H1 (cell line): ENCODE data around the gene TAT. TPM values are rescaled to one million over a fixed set of nuclear protein-coding genes. Genes with fewer than 3 reads are reported as not detected.

Experiments used
- CTCF ChIA-PET: fragments of 300-600 bp; sonication (Branson Sonifier 250); formaldehyde crosslinking; loops from one replicate; lab custom pipeline; 2021; ENCODE audit not compliant: partially characterized antibody; lab: Charles Lee
- POLR2A ChIA-PET: fragments of 300-600 bp; sonication (Branson Sonifier 250); formaldehyde crosslinking; loops from one replicate; lab custom pipeline; 2021; ENCODE audit warnings: inconsistent platforms; ENCODE audit not compliant: partially characterized antibody; lab: Charles Lee
- DNase-seq, 2 experiments: peaks; one replicate each; pipeline versions ENCODE4 v3.0.0 to v3.0.0-alpha.2; 2010 to 2022; ENCODE audit warnings: low spot score in 2 of 2, low read depth in 1 of 2, mixed read lengths in 1 of 2
- FAIRE-seq: peaks from 2 replicates; lab custom pipeline; 2011; peaks lifted over from hg19 to GRCh38; lab: Jason Lieb, UNC
- H2AFZ ChIP-seq: 2 replicates; pipeline ENCODE4 v1.8.1; 2012; ENCODE audit warnings: low read length, inconsistent platforms
- H2AK5ac ChIP-seq: 2 replicates; pipeline ENCODE4 v1.6.1; 2013; ENCODE audit warnings: low read depth, low read length
- H2BK120ac ChIP-seq: replicated peaks from 2 replicates; pipeline ENCODE3; 2013; ENCODE audit warnings: low read depth, low read length, inconsistent platforms
- H2BK12ac ChIP-seq: 2 replicates; pipeline ENCODE4 v1.6.1; 2013; ENCODE audit warnings: low read depth, low read length
- H2BK15ac ChIP-seq: 2 replicates; pipeline ENCODE4 v1.6.1; 2013; ENCODE audit warnings: low read length
- H2BK20ac ChIP-seq: 2 replicates; pipeline ENCODE4 v1.6.1; 2013; ENCODE audit warnings: low read length
- H2BK5ac ChIP-seq: 2 replicates; pipeline ENCODE4 v1.6.1; 2013; ENCODE audit warnings: low read depth, low read length
- H3K14ac ChIP-seq: 2 replicates; pipeline ENCODE4 v1.6.1; 2013; ENCODE audit warnings: inconsistent platforms; ENCODE audit not compliant: insufficient read length
- H3K18ac ChIP-seq: 2 replicates; pipeline ENCODE4 v1.6.1; 2013; ENCODE audit warnings: low read length; ENCODE audit errors: extremely low read depth
- H3K23ac ChIP-seq: 2 replicates; pipeline ENCODE4 v1.6.1; 2013; ENCODE audit warnings: inconsistent platforms; ENCODE audit not compliant: insufficient read length
- H3K23me2 ChIP-seq: 2 replicates; pipeline ENCODE4 v1.6.1; 2013; ENCODE audit warnings: low read depth, low read length
- H3K27ac ChIP-seq: 2 replicates; pipeline ENCODE4 v1.6.1; 2011; ENCODE audit warnings: low read depth, low read length, inconsistent platforms
- H3K27me3 ChIP-seq, 4 experiments: replicated peaks in 1 of 4; 1 replicate in 1 of 4; 2 replicates in 3 of 4; pipeline versions ENCODE4 v1.6.1 to v1.8.1; 2011 to 2013; ENCODE audit warnings: low read length in 3 of 4, mild to moderate bottlenecking in 3 of 4, inconsistent platforms in 2 of 4, mixed read lengths in 2 of 4, moderate library complexity in 1 of 4; ENCODE audit not compliant: control insufficient read depth in 3 of 4, insufficient read depth in 3 of 4; ENCODE audit errors: extremely low read depth in 1 of 4
- H3K36me3 ChIP-seq, 4 experiments: 2 replicates each; pipeline versions ENCODE4 v1.6.1 to v1.8.1; 2011 to 2013; ENCODE audit warnings: mild to moderate bottlenecking in 4 of 4, low read length in 3 of 4, moderate library complexity in 2 of 4, control low read depth in 1 of 4, inconsistent platforms in 1 of 4; ENCODE audit not compliant: insufficient read depth in 4 of 4, control insufficient read depth in 2 of 4
- H3K4ac ChIP-seq: replicated peaks from 2 replicates; pipeline ENCODE3; 2013; ENCODE audit warnings: low read length, low read depth, mixed read lengths, inconsistent platforms; ENCODE audit not compliant: insufficient read length
- H3K4me1 ChIP-seq, 4 experiments: replicated peaks in 1 of 4; 1 replicate in 1 of 4; 2 replicates in 3 of 4; pipeline versions ENCODE4 v1.6.1 to v1.8.1; 2011 to 2013; ENCODE audit warnings: low read length in 3 of 4, inconsistent platforms in 2 of 4, mixed read lengths in 1 of 4; ENCODE audit not compliant: insufficient read depth in 4 of 4, control insufficient read depth in 3 of 4
- H3K4me2 ChIP-seq, 2 experiments: 2 replicates each; pipeline versions ENCODE4 v1.6.1 to v1.8.1; 2011 to 2013; ENCODE audit warnings: low read depth in 2 of 2, low read length in 2 of 2, control low read depth in 1 of 2, inconsistent platforms in 1 of 2, mild to moderate bottlenecking in 1 of 2; ENCODE audit not compliant: insufficient read depth in 1 of 2
- H3K4me3 ChIP-seq, 4 experiments: fragments of 200-600, 300-600 bp in 1 of 4; sonication (generic), shearing (Covaris generic), sonication (Bioruptor Twin) in 1 of 4; 2 replicates each; pipeline versions ENCODE4 v1.5.1 to v1.8.1; 2011 to 2016; ENCODE audit warnings: low read length in 4 of 4, low read depth in 3 of 4, control low read depth in 2 of 4, inconsistent platforms in 2 of 4, mild to moderate bottlenecking in 2 of 4, mixed read lengths in 1 of 4, moderate library complexity in 1 of 4; ENCODE audit not compliant: insufficient read depth in 2 of 4; ENCODE audit errors: extremely low read depth in 1 of 4
- H3K56ac ChIP-seq: replicated peaks from 2 replicates; pipeline ENCODE3; 2013; ENCODE audit warnings: low read depth, mild to moderate bottlenecking, mixed read lengths, low read length, inconsistent platforms; ENCODE audit not compliant: insufficient read length
- H3K79me1 ChIP-seq: 2 replicates; pipeline ENCODE4 v1.6.1; 2013; ENCODE audit warnings: low read depth, low read length, control low read depth
- H3K79me2 ChIP-seq, 2 experiments: 2 replicates each; pipeline versions ENCODE4 v1.6.1 to v1.8.1; 2012 to 2013; ENCODE audit warnings: low read length in 2 of 2, mild to moderate bottlenecking in 2 of 2, inconsistent platforms in 1 of 2; ENCODE audit not compliant: insufficient read depth in 2 of 2, control insufficient read depth in 1 of 2
- H3K9ac ChIP-seq, 4 experiments: replicated peaks in 1 of 4; 1 replicate in 1 of 4; 2 replicates in 3 of 4; pipeline versions ENCODE4 v1.6.1 to v1.8.1; 2011 to 2013; ENCODE audit warnings: low read depth in 3 of 4, low read length in 3 of 4, control low read depth in 2 of 4, mild to moderate bottlenecking in 2 of 4, moderate library complexity in 2 of 4, inconsistent platforms in 1 of 4; ENCODE audit errors: extremely low read depth in 1 of 4
- H3K9me3 ChIP-seq, 2 experiments: 2 replicates each; pipeline versions ENCODE4 v1.6.1 to v1.8.1; 2012 to 2013; ENCODE audit warnings: mild to moderate bottlenecking in 2 of 2, moderate library complexity in 2 of 2, control low read depth in 1 of 2, inconsistent platforms in 1 of 2, low read depth in 1 of 2, low read length in 1 of 2, mixed read lengths in 1 of 2; ENCODE audit not compliant: insufficient read depth in 2 of 2
- H4K20me1 ChIP-seq, 2 experiments: replicated peaks in 1 of 2; 2 replicates each; pipeline versions ENCODE3 to v1.8.1; 2011 to 2013; ENCODE audit warnings: inconsistent platforms in 2 of 2, low read length in 2 of 2, mild to moderate bottlenecking in 1 of 2; ENCODE audit not compliant: insufficient read depth in 2 of 2, control insufficient read depth in 1 of 2
- H4K5ac ChIP-seq: 2 replicates; pipeline ENCODE4 v1.6.1; 2013; ENCODE audit warnings: low read length, low read depth, mixed read lengths, inconsistent platforms; ENCODE audit not compliant: insufficient read length
- H4K8ac ChIP-seq: 2 replicates; pipeline ENCODE4 v1.8.0; 2013; ENCODE audit warnings: mild to moderate bottlenecking, moderate library complexity, low read length, inconsistent platforms; ENCODE audit not compliant: insufficient read depth; ENCODE audit errors: extremely low read depth
- H4K91ac ChIP-seq: replicated peaks from 2 replicates; pipeline ENCODE3; 2013; ENCODE audit warnings: low read length, mixed read lengths, inconsistent platforms; ENCODE audit not compliant: insufficient read length
- CHD7 ChIP-seq: fragments of 300-600 bp; sonication (generic); IDR thresholded peaks from 2 replicates; pipeline ENCODE4 v1.7.1; 2012; ENCODE audit warnings: low read length, moderate library complexity, mild to moderate bottlenecking, inconsistent platforms; ENCODE audit not compliant: insufficient replicate concordance
- polyA plus RNA-seq, 7 experiments: library from polyadenylated mRNA; depleted of rRNA in 3 of 7; stranded (reverse) in 5 of 7; unstranded in 2 of 7; fragments of >200 nt in 5 of 7; fragments of 200-250 nt in 2 of 7; gene quantifications; 1 replicate in 5 of 7; 2 replicates in 1 of 7; 4 replicates in 1 of 7; pipeline versions ENCODE4 v1.2.1 to v1.2.3, GENCODE V29; 2011 to 2013; ENCODE audit warnings: missing spikeins in 2 of 7, mixed read lengths in 2 of 7
- total RNA-seq: library from RNA; stranded (reverse); fragmentation: NEBNext Ultra II Directional; extraction: Animal tissue kit (Norgen Biotek cat#: 25700); gene quantifications from 2 replicates; pipeline ENCODE4 v1.2.1, GENCODE V29; 2021

Gene TAT
- total and polyA plus RNA-seq, 2 of the 8 experiments (the other 6 are each of a cell fraction or from before 2014, with no cell fraction given), result 0.03 TPM; not detected in 1

GRCh38 chr16:71559855-71560254, 17.0 kb downstream of the TAT start:
- Histone ChIP-seq H3K9me3 (peaks cover 0 to 6% of the 10 kb centered on the region in 2 experiments; a peak in 1 of 4 replicates), H3K56ac (no peak overlapping the region), H2BK20ac (no peak overlapping the region), H3K4me3 (no peak overlapping the region), H2BK5ac (no peak overlapping the region), H4K5ac (no peak overlapping the region), H2AK5ac (no peak overlapping the region), H2BK12ac (no peak overlapping the region), H2BK15ac (no peak overlapping the region), H3K36me3 (no peaks in the 10 kb centered on the region), H3K23ac (no peak overlapping the region), H4K20me1 (no peaks in the 10 kb centered on the region), H3K14ac (no peak overlapping the region), H3K4me1 (peaks cover 0 to 2% (median 0%) of the 10 kb centered on the region in 4 experiments; a peak in 1 of 7 replicates), H4K8ac (no peak overlapping the region), H3K79me2 (no peaks in the 10 kb centered on the region), H2AFZ (no peak overlapping the region), H3K27me3 (no peaks in the 10 kb centered on the region; a peak in 1 of 7 replicates), H3K4me2 (no peak overlapping the region), H3K23me2 (peaks cover 5% of the 10 kb centered on the region; the same call in 1 of the 2 replicates), H3K79me1 (no peaks in the 10 kb centered on the region), H3K27ac (no peak overlapping the region), H2BK120ac (no peak overlapping the region), H3K18ac (no peak overlapping the region), H4K91ac (no peak overlapping the region), H3K9ac (no peak overlapping the region), H3K4ac (no peak overlapping the region)
- CTCF ChIA-PET, result no interaction called here
- DNase-seq (no peak), FAIRE-seq (no peak)
- POLR2A ChIA-PET, result no interaction called here
- TF ChIP-seq CHD7, result no peak
